ENCODE results near the gene GMPS. TPM values are rescaled to one million over a fixed set of nuclear protein-coding genes. Genes with fewer than 3 reads are reported as not detected.

The GMPS gene
- total and polyA plus RNA-seq, 10 of the 15 experiments (the other 5 are each of a cell fraction or from before 2014, with no cell fraction given): 33.2 to 143 (median 79.0) TPM

GRCh38 chr3:155948476-155948875 is 78.0 kb downstream of the GMPS start (continued):
- TF ChIP-seq BCL3 (IDR thresholded peaks at IDR 0.05; ENCODE audit: borderline replicate concordance, insufficient read depth, low read depth, low read length, poor library complexity, severe bottlenecking): no peak
- no peak for TF ChIP-seq SUPT20H (IDR thresholded peaks at IDR 0.05; ENCODE audit: borderline replicate concordance, control insufficient read depth, low read depth, low read length)
- no peak for TF ChIP-seq KDM1A (IDR thresholded peaks at IDR 0.05; ENCODE audit: borderline replicate concordance)

DNA sequence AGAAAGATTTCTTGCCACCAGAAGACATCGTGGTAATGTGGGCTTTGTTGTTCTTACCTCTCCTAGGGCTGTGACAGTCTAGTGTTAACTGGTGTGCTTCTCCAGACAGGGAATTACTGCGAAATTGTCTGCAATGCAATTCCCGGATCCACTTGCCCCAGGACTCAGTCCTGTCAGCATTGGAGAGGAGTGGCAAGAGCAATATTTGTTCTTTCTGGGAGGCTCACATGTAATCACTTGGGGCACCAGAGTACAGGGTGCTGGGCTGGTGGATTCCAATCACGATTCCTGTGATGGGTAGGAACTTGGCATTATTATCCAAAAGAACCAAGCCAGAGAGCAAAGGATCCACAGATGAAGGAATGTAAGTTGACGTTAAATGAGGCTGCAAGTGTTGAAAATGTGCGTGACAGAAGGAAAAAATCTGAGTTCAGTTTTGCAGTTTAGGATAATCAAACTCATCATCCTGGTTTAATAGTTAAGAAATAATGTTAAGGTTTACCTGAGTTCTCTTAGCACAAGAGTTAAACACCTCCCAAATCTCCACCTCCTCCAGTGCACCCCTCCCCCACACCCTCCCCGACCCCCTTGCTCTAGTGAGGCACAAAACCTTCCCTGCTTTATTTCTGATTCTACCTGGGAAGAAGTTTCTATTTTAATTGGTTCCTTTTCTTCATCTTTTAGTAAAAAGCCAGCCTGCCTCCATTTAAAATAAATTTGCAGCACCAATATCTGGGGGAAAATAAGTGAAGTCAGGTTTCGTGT is 79.2 kb downstream of the GMPS start:
- TF ChIP-seq USF2 (IDR thresholded peaks at IDR 0.05; ENCODE audit: borderline replicate concordance, low read depth, low read length): no peak
- TF ChIP-seq LARP7 (IDR thresholded peaks at IDR 0.05): no peak
- TF ChIP-seq MTA3 (IDR thresholded peaks at IDR 0.05; ENCODE audit: borderline replicate concordance, low read length): no peak
- TF ChIP-seq, protein P1, sequence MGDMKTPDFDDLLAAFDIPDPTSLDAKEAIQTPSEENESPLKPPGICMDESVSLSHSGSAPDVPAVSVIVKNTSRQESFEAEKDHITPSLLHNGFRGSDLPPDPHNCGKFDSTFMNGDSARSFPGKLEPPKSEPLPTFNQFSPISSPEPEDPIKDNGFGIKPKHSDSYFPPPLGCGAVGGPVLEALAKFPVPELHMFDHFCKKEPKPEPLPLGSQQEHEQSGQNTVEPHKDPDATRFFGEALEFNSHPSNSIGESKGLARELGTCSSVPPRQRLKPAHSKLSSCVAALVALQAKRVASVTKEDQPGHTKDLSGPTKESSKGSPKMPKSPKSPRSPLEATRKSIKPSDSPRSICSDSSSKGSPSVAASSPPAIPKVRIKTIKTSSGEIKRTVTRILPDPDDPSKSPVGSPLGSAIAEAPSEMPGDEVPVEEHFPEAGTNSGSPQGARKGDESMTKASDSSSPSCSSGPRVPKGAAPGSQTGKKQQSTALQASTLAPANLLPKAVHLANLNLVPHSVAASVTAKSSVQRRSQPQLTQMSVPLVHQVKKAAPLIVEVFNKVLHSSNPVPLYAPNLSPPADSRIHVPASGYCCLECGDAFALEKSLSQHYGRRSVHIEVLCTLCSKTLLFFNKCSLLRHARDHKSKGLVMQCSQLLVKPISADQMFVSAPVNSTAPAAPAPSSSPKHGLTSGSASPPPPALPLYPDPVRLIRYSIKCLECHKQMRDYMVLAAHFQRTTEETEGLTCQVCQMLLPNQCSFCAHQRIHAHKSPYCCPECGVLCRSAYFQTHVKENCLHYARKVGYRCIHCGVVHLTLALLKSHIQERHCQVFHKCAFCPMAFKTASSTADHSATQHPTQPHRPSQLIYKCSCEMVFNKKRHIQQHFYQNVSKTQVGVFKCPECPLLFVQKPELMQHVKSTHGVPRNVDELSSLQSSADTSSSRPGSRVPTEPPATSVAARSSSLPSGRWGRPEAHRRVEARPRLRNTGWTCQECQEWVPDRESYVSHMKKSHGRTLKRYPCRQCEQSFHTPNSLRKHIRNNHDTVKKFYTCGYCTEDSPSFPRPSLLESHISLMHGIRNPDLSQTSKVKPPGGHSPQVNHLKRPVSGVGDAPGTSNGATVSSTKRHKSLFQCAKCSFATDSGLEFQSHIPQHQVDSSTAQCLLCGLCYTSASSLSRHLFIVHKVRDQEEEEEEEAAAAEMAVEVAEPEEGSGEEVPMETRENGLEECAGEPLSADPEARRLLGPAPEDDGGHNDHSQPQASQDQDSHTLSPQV (IDR thresholded peaks at IDR 0.05): no peak
- no peak for TF ChIP-seq NR2C1 (IDR thresholded peaks at IDR 0.05)
- no peak for TF ChIP-seq WRNIP1 (IDR thresholded peaks at IDR 0.05; ENCODE audit: borderline replicate concordance, low read depth, low read length)
- Histone ChIP-seq H3K27ac (ENCODE audit: control insufficient read depth, insufficient read depth) (no peak overlapping the region), H3K4me2 (ENCODE audit: control insufficient read depth, insufficient read depth) (no peak overlapping the region), H4K20me1 (ENCODE audit: control insufficient read depth, insufficient read depth) (no peaks in the 10 kb centered on the region), H3K27me3 (replicated peaks in 1 of 2; ENCODE audit: control insufficient read depth in 2 of 2, insufficient read depth in 2 of 2, low read length in 1 of 2) (no peaks in the 10 kb centered on the region), H2AFZ (ENCODE audit: control insufficient read depth, low read depth, low read length) (no peak overlapping the region), H3K79me2 (ENCODE audit: control insufficient read depth, insufficient read depth, low read length) (no peaks in the 10 kb centered on the region), H3K36me3 (ENCODE audit: control insufficient read depth in 2 of 2, insufficient read depth in 2 of 2, low read length in 1 of 2) (no peaks in the 10 kb centered on the region), H3K9ac (ENCODE audit: control insufficient read depth, insufficient read depth, low read length) (no peak overlapping the region), H3K4me1 (ENCODE audit: control insufficient read depth, insufficient read depth, low read length) (no peaks in the 10 kb centered on the region), H3K4me3 (no peak overlapping the region), H3K9me3 (replicated peaks; ENCODE audit: control insufficient read depth, insufficient read depth, low read length) (no peaks in the 10 kb centered on the region)
- BruUV-seq (replicated peaks): no TSS peak
- ATAC-seq (no peak), FAIRE-seq (no peak), DNase-seq (ENCODE audit: low read depth, low spot score) (no peak)
- intact Hi-C loops (cut with micrococcal nuclease; ENCODE audit: unreplicated experiment) (no loop called here), in situ Hi-C loops (cut with MboI) (no loop called here)
- RAD21 ChIA-PET (ENCODE audit: unreplicated experiment): no interaction called here
- 87% methylated on average over 8 of the region's 8 CpGs for WGBS (ENCODE audit: insufficient coverage, insufficient replicate concordance, low lambda C conversion rate, missing lambda C conversion rate)
- POLR2A ChIA-PET: no interaction called here
- SMC1A ChIA-PET (ENCODE audit: uncharacterized antibody, unreplicated experiment): interaction anchor here (0.6 kb wide), 1 partner anchor 144 kb away, joined by 3 read pairs; no protein-coding TSS in a partner anchor
- CTCF ChIA-PET: no interaction called here

All from GM12878 (cell line).